PC-9 (cell line): ENCODE data around the gene MYO1A. TPM values are rescaled to one million over a fixed set of nuclear protein-coding genes. Genes with fewer than 3 reads are reported as not detected.
"Not testable (repeated sequence)": the region's sequence is repeated elsewhere in the genome, so short reads cannot be mapped to it uniquely, and the experiment has no call there.

Experiments used
- BruUV-seq: library from RNA; stranded (reverse); fragments of 400-500 nt; replicated peaks from 2 replicates; lab custom pipeline; 2021; lab: Mats Ljungman, UMichigan
- CTCF ChIA-PET: fragments of 300-600 bp; sonication (Branson Sonifier 250); formaldehyde crosslinking; loops from one replicate; lab custom pipeline; 2022; ENCODE audit warnings: antibody characterized with exemption; lab: Charles Lee
- POLR2A ChIA-PET: fragments of 300-600 bp; sonication (Branson Sonifier 250); formaldehyde crosslinking; loops from one replicate; lab custom pipeline; 2022; ENCODE audit warnings: antibody characterized with exemption; ENCODE audit not compliant: unreplicated experiment; lab: Charles Lee
- DNase-seq, 2 experiments: peaks; one replicate each; pipeline versions ENCODE4 v3.0.0 to v3.0.0-alpha.2; 2015 to 2022; ENCODE audit warnings: mixed read lengths in 1 of 2
- H2AFZ ChIP-seq: fragments of 200-600 bp; sonication (generic); 2 replicates; pipeline ENCODE4 v1.8.1; 2017; ENCODE audit warnings: antibody characterized with exemption
- H3F3A ChIP-seq: fragments of 200-600 bp; sonication (generic); 2 replicates; pipeline ENCODE4 v1.8.1; 2017; ENCODE audit warnings: antibody characterized with exemption, mild to moderate bottlenecking, low read depth; ENCODE audit not compliant: insufficient read depth
- H3K27ac ChIP-seq: fragments of 200-600 bp; sonication (generic); 2 replicates; pipeline ENCODE4 v1.6.1; 2016; ENCODE audit warnings: mixed run types
- H3K27me3 ChIP-seq: fragments of 200-600 bp; sonication (generic); 2 replicates; pipeline ENCODE4 v1.6.1; 2016; ENCODE audit warnings: low read depth, mixed run types; ENCODE audit not compliant: insufficient read depth
- H3K36me3 ChIP-seq: fragments of 200-600 bp; sonication (generic); 2 replicates; pipeline ENCODE4 v1.6.1; 2016; ENCODE audit warnings: low read depth, mixed run types
- H3K4me1 ChIP-seq: fragments of 200-600 bp; sonication (generic); replicated peaks from 2 replicates; pipeline ENCODE4 v1.6.1; 2016; ENCODE audit warnings: mixed run types; ENCODE audit not compliant: insufficient read depth
- H3K4me2 ChIP-seq: fragments of 200-600 bp; sonication (generic); 2 replicates; pipeline ENCODE4 v1.6.1; 2017; ENCODE audit warnings: mixed run types
- H3K4me3 ChIP-seq: fragments of 200-600 bp; sonication (generic); 2 replicates; pipeline ENCODE4 v1.6.1; 2016; ENCODE audit warnings: mixed run types
- H3K79me2 ChIP-seq: fragments of 200-600 bp; sonication (generic); 2 replicates; pipeline ENCODE4 v1.6.1; 2017; ENCODE audit warnings: low read depth, mixed run types
- H3K9me2 ChIP-seq: fragments of 200-600 bp; sonication (generic); 2 replicates; pipeline ENCODE4 v1.8.1; 2017; ENCODE audit warnings: mild to moderate bottlenecking; ENCODE audit not compliant: insufficient read depth
- H3K9me3 ChIP-seq: fragments of 200-600 bp; sonication (generic); 2 replicates; pipeline ENCODE4 v1.8.1; 2016; ENCODE audit warnings: low read depth; ENCODE audit not compliant: insufficient read depth
- H4K20me1 ChIP-seq: fragments of 200-600 bp; sonication (generic); 2 replicates; pipeline ENCODE4 v1.8.1; 2017; ENCODE audit not compliant: insufficient read depth
- CTCF ChIP-seq: fragments of 200-600 bp; sonication (generic); conservative IDR thresholded peaks from 2 replicates; pipeline ENCODE4 v1.6.1; 2017; ENCODE audit warnings: mixed run types, antibody characterized with exemption, mild to moderate bottlenecking, moderate library complexity
- EZH2 ChIP-seq: fragments of 200-600 bp; sonication (generic); IDR thresholded peaks from 2 replicates; pipeline ENCODE4 v1.8.0; 2017; ENCODE audit warnings: antibody characterized with exemption, low read depth
- intact Hi-C: fragments of 100-400 bp; cut with micrococcal nuclease; formaldehyde crosslinking; loops from one replicate; pipeline ENCODE4 v1.10.0; 2022; ENCODE audit not compliant: unreplicated experiment
- total RNA-seq: library from RNA; stranded (reverse); gene quantifications from 2 replicates; pipeline ENCODE4 v1.2.3, GENCODE V29; 2021

Gene MYO1A
- total RNA-seq, 1 experiment from 2014 or later: not detected

- Histone ChIP-seq H2AFZ (no peak overlapping the region), H3K36me3 (no peaks in the 10 kb centered on the region), H3K4me1 (peaks cover 12% of the 10 kb centered on the region), H3K79me2 (no peaks in the 10 kb centered on the region), H4K20me1 (no peaks in the 10 kb centered on the region), H3K27ac (no peak overlapping the region), H3K4me2 (no peak overlapping the region), H3K27me3 (no peaks in the 10 kb centered on the region), H3F3A (peaks cover 6% of the 10 kb centered on the region), H3K9me3 (no peaks in the 10 kb centered on the region), H3K4me3 (no peak overlapping the region), H3K9me2 (no peaks in the 10 kb centered on the region)
- CTCF ChIA-PET: no interaction called here
- TF ChIP-seq EZH2 (no peak), CTCF (no peak)
- POLR2A ChIA-PET: no interaction called here
- intact Hi-C loops: no loop called here
- no peak for DNase-seq
- no TSS peak for BruUV-seq
Measured at GRCh38 chr12:56983386-56983785, 66.5 kb downstream of the MYO1A start.

- intact Hi-C loops, POLR2A ChIA-PET, H2AFZ ChIP-seq, H3F3A ChIP-seq, H3K9me3 ChIP-seq, H3K36me3 ChIP-seq, BruUV-seq, H3K9me2 ChIP-seq, H3K4me2 ChIP-seq, H3K27ac ChIP-seq, H3K4me3 ChIP-seq, DNase-seq, H4K20me1 ChIP-seq, CTCF ChIA-PET, H3K27me3 ChIP-seq, H3K79me2 ChIP-seq: not testable (repeated sequence)
- H3K4me1 ChIP-seq: peaks cover 12% of the 10 kb centered on the region
Measured at GRCh38 chr12:56982578-56983236, 67.2 kb downstream of the MYO1A start.

- POLR2A ChIA-PET: no interaction called here
Measured at GRCh38 chr12:56980941-56981530, 68.9 kb downstream of the MYO1A start.

More at GRCh38 chr12:56980941-56981530, 68.9 kb downstream of the MYO1A start:
- intact Hi-C loops: no loop called here
- Histone ChIP-seq H3K79me2 (no peaks in the 10 kb centered on the region), H3K36me3 (no peaks in the 10 kb centered on the region), H3K9me3 (no peaks in the 10 kb centered on the region), H3K4me3 (no peak overlapping the region), H3K9me2 (no peaks in the 10 kb centered on the region), H3K27me3 (no peaks in the 10 kb centered on the region), H2AFZ (no peak overlapping the region), H3F3A (peaks cover 1% of the 10 kb centered on the region), H4K20me1 (no peaks in the 10 kb centered on the region), H3K4me2 (no peak overlapping the region), H3K4me1 (peaks cover 4% of the 10 kb centered on the region), H3K27ac (no peak overlapping the region)
- TF ChIP-seq CTCF (no peak), EZH2 (no peak)
- no TSS peak for BruUV-seq
- CTCF ChIA-PET: no interaction called here
- no peak for DNase-seq
